GM18517 (cell line): ENCODE measurements around the gene RAET1G.
A peak's percentile ranks its signal among the peaks of the same experiment; 100 is the strongest.
"Not testable (repeated sequence)": the region's sequence is repeated elsewhere in the genome, so short reads cannot be mapped to it uniquely, and the experiment has no call there.

Experiments
- ATAC-seq: cut with Tn5 transposase; IDR thresholded peaks from one replicate; pipeline ENCODE4 v1.9.1; 2021; ENCODE audit warnings: mild to moderate bottlenecking, moderate library complexity; ENCODE audit not compliant: unreplicated experiment

The RAET1G gene

GRCh38 chr6:149922642-149923326, at the start of gene RAET1G:
Gene RAET1G (minus strand): TSS chr6:149923121. CDS start chr6:149923010, 111 bp downstream.
- no peak for ATAC-seq

- no peak for ATAC-seq
Observed at GRCh38 chr6:149969635-149970034, 46.7 kb upstream of the RAET1G start.

GRCh38 chr6:149968909-149969308, 46.0 kb upstream of the RAET1G start:
- ATAC-seq = not testable (repeated sequence)

- not testable (repeated sequence) for ATAC-seq
Observed at GRCh38 chr6:149967999-149968398, 45.1 kb upstream of the RAET1G start.

GRCh38 chr6:149967591-149967990, 44.7 kb upstream of the RAET1G start:
- ATAC-seq = no peak

- ATAC-seq = not testable (repeated sequence)
Observed at GRCh38 chr6:149966319-149966718, 43.4 kb upstream of the RAET1G start.

- no peak for ATAC-seq
Observed at GRCh38 chr6:149965194-149966020, 42.5 kb upstream of the RAET1G start.

GRCh38 chr6:149964308-149965193, 41.6 kb upstream of the RAET1G start:
- ATAC-seq = no peak

GRCh38 chr6:149963462-149964307, 40.8 kb upstream of the RAET1G start, which contains the start of gene ULBP1:
Gene ULBP1 (plus strand): TSS chr6:149963943. CDS start chr6:149964050, 107 bp downstream.
- ATAC-seq = peak; percentile 58

GRCh38 chr6:149963212-149963461, 40.2 kb upstream of the RAET1G start:
- ATAC-seq = no peak

- no peak for ATAC-seq
Observed at GRCh38 chr6:149962461-149963211, 39.7 kb upstream of the RAET1G start.

- no peak for ATAC-seq
Observed at GRCh38 chr6:149961728-149962425, 39.0 kb upstream of the RAET1G start.

GRCh38 chr6:149960488-149960887, 37.6 kb upstream of the RAET1G start:
- ATAC-seq = no peak

- ATAC-seq = not testable (repeated sequence)
Observed at GRCh38 chr6:149959806-149960205, 36.9 kb upstream of the RAET1G start.

GRCh38 chr6:149958124-149958523, 35.2 kb upstream of the RAET1G start:
- ATAC-seq = not testable (repeated sequence)

GRCh38 chr6:149955654-149956317, 32.9 kb upstream of the RAET1G start:
- not testable (repeated sequence) for ATAC-seq

- not testable (repeated sequence) for ATAC-seq
Observed at GRCh38 chr6:149954984-149955653, 32.2 kb upstream of the RAET1G start.
